ENCODE data around the gene LPCAT1. TPM values are rescaled to one million over a fixed set of nuclear protein-coding genes. Genes with fewer than 3 reads are reported as not detected.
A peak's percentile ranks its signal among the peaks of the same experiment; 100 is the strongest.

Gene LPCAT1
- total RNA-seq, 8 experiments from 2014 or later, result 16.8 to 39.2 (median 29.8) TPM

DNA sequence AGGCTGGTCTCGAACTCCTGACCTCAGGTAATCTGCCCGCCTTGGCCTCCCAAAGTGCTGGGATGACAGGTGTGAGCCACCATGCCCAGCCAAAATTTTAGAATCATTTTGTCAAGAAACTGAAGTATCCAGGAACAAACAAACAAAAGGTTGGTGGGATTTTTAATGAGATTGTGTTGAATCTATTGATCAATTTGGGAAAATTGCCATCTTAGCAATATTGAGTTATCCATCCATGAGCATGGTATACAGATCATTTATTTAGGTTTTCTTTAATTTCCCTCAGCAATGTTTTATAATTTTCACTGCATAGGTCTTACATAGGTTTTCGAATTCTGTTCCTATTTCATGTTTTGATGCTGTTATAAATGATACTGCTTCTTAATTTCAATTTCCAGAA is 5.7 kb upstream of the LPCAT1 start:
- 0 to 96% (median 75%) methylated on average over 1 to 3 of the region's 3 CpGs; no CpG with 5 or more reads in 1 of the 10 experiments for WGBS, 10 experiments
- Histone ChIP-seq H3K4me1 (replicated peaks in 1 of 2) (peaks cover 1 to 2% of the 10 kb centered on the region in 2 donors), H3K27ac (no peak overlapping the region), H3K4me3 (no peak overlapping the region)
- no peak for ATAC-seq (replicated peaks in 6 of 8)
- in situ Hi-C loops (cut with MboI; ENCODE audit: low pct_unique_long_range_greater_than_20kb in 2 of 9, low sequenced_read_pairs in 9 of 9, unreplicated experiment in 9 of 9), result no loop called here

DNA sequence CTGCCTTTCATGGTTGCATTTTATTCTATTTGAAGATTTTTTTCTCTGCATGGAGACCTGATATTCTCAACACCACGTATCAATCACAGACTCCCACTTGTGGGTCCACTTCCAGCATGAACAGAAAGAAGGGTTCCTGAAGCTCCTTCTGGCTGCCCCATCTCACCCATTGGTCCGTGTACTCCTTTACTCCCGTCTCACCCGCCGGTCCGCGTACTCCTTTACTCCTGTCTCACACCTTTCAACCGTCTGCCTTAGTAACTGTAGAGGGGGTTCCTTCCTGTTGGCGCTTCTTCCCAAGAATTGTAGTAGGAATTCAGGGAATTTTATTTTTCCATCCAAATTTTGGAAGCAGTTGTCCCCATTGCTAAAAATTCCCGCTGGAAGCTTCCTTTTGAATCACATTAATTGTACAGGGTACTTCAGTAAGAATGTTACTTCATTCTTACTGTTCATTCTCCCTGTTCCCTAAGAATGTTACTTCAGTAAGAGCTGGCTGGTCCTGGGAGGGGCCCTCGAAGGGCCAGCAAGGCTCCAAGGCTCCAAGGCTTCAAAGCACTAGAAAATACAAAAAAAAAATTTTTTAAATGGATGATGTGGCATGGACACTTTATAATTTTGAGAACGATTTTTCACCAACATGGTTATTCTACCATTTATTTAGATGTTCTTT is 3.9 kb upstream of the LPCAT1 start:
- Histone ChIP-seq H3K27ac (no peak overlapping the region), H3K4me3 (no peak overlapping the region), H3K4me1 (replicated peaks in 1 of 2) (peaks cover 4 to 6% of the 10 kb centered on the region in 2 donors)
- in situ Hi-C loops (cut with MboI; ENCODE audit: low pct_unique_long_range_greater_than_20kb in 2 of 9, low sequenced_read_pairs in 9 of 9, unreplicated experiment in 9 of 9), result no loop called here
- 73 to 90% (median 78%) methylated on average over 1 to 12 of the region's 12 CpGs for WGBS, 10 experiments
- no peak for ATAC-seq (replicated peaks in 6 of 8)

DNA sequence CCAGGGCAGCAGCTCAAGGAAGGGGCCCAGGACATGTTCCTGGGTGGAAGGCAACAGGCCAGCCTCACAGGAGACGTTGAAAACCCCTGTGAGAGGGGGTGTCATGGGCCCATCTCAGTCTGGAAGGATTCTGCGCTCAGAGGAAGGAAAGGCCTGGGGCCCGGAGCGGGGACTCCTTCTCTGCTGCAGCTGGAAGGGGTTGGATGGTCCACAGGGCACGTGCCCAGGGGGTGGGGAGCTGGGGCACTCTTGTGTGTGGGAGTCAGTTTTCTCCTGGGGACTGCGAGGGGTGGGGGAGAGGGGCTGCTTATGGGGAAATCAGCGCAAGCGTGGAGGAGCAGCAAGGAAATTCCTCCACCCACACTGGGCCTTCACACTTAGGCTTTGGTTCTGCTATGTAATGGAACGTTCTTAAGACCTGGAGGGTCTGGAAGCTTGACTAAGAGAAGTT is 2.9 kb upstream of the LPCAT1 start:
- no peak for ATAC-seq (replicated peaks in 6 of 8)
- in situ Hi-C loops (cut with MboI; ENCODE audit: low pct_unique_long_range_greater_than_20kb in 2 of 9, low sequenced_read_pairs in 9 of 9, unreplicated experiment in 9 of 9), result no loop called here
- Histone ChIP-seq H3K4me3 (no peak overlapping the region), H3K27ac (no peak overlapping the region), H3K4me1 (replicated peaks in 1 of 2) (peaks cover 4 to 15% of the 10 kb centered on the region in 2 donors)
- 100% methylated on average over 2 of the region's 9 CpGs; no CpG with 5 or more reads in 9 of the 10 experiments for WGBS, 10 experiments

DNA sequence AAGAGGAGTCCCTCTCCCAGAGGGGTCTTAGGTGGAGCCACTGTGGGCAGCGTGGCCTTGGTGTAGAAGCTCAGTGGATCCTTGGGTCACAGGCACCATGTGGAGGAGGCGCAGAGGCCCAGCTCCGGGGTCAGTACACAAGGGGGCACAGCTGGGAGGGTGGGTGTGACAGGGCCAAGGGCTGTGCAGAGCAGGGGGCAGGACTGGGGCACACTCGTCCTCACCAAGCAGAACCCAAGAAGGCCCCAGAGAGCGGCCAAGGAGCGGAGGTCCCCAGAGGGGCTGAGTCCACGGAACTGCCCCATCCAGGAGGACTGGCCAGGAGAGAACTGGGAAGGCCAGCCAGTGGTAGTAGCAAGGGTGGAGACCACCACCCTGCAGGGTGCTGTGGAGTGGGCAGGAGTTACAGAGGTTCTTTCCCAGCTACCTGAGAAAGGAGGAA is 2.5 kb upstream of the LPCAT1 start:
- 83 to 100% (median 90%) methylated on average over 1 to 4 of the region's 7 CpGs; no CpG with 5 or more reads in 7 of the 10 experiments for WGBS, 10 experiments
- Histone ChIP-seq H3K4me1 (replicated peaks in 1 of 2) (peaks cover 4 to 17% of the 10 kb centered on the region in 2 donors), H3K4me3 (no peak overlapping the region), H3K27ac (no peak overlapping the region)
- ATAC-seq (replicated peaks in 6 of 8), result no peak
- in situ Hi-C loops (cut with MboI; ENCODE audit: low pct_unique_long_range_greater_than_20kb in 2 of 9, low sequenced_read_pairs in 9 of 9, unreplicated experiment in 9 of 9), result no loop called here

- no peak overlapping the region for H3K4me3 ChIP-seq
- H3K4me1 ChIP-seq (replicated peaks in 1 of 2), result peaks cover 4 to 17% of the 10 kb centered on the region in 2 donors
- in situ Hi-C loops (cut with MboI; ENCODE audit: low pct_unique_long_range_greater_than_20kb in 2 of 9, low sequenced_read_pairs in 9 of 9, unreplicated experiment in 9 of 9), result no loop called here
- H3K27ac ChIP-seq, result no peak overlapping the region
- 72 to 100% (median 98%) methylated on average over 1 to 3 of the region's 8 CpGs; no CpG with 5 or more reads in 2 of the 10 experiments for WGBS, 10 experiments
- no peak for ATAC-seq (replicated peaks in 6 of 8)
These were observed 1.9 kb upstream of the LPCAT1 start for GRCh38 chr5:1525624-1526189.

- peak overlapping the region in 2 of 5 donors; percentile 95 to 99 for H3K4me3 ChIP-seq
- 77 to 100% (median 92%) methylated on average over 1 to 8 of the region's 20 CpGs; no CpG with 5 or more reads in 6 of the 10 experiments for WGBS, 10 experiments
- ATAC-seq (replicated peaks in 6 of 8), result no peak
These were observed 1.3 kb upstream of the LPCAT1 start for GRCh38 chr5:1524799-1525623.

GRCh38 chr5:1524481-1524798 is 680 bp upstream of the LPCAT1 start:
- ATAC-seq (replicated peaks in 6 of 8), result peak in 5 of 8 experiments; percentile 1 to 7 (median 1)
- 53 to 65% methylated on average over 3 to 4 of the region's 13 CpGs; no CpG with 5 or more reads in 8 of the 10 experiments for WGBS, 10 experiments
- peaks cover 4 to 17% of the 10 kb centered on the region in 2 donors for H3K4me1 ChIP-seq (replicated peaks in 1 of 2)
- H3K27ac ChIP-seq, result peak overlapping the region; percentile 79 to 93
- H3K4me3 ChIP-seq, result peak overlapping the region; percentile 75 to 99 (median 95)
- in situ Hi-C loops (cut with MboI; ENCODE audit: low pct_unique_long_range_greater_than_20kb in 2 of 9, low sequenced_read_pairs in 9 of 9, unreplicated experiment in 9 of 9), result no loop called here

More at GRCh38 chr5:1524799-1525623, 1.3 kb upstream of the LPCAT1 start:
- Histone ChIP-seq H3K27ac (peak overlapping the region in 1 of 2 donors; percentile 93), H3K4me1 (replicated peaks in 1 of 2) (peaks cover 4 to 17% of the 10 kb centered on the region in 2 donors)
- in situ Hi-C loops (cut with MboI; ENCODE audit: low pct_unique_long_range_greater_than_20kb in 2 of 9, low sequenced_read_pairs in 9 of 9, unreplicated experiment in 9 of 9), result no loop called here

- H3K4me1 ChIP-seq (replicated peaks in 1 of 2), result peaks cover 4 to 17% of the 10 kb centered on the region in 2 donors
- H3K27ac ChIP-seq, result peak overlapping the region; percentile 79 to 93
- peak; percentile 12 to 68 (median 58) for ATAC-seq (replicated peaks in 6 of 8)
- WGBS, 10 experiments, result no CpG with 5 or more reads among the region's 48 CpGs
- in situ Hi-C loops (cut with MboI; ENCODE audit: low pct_unique_long_range_greater_than_20kb in 2 of 9, low sequenced_read_pairs in 9 of 9, unreplicated experiment in 9 of 9), result no loop called here
- peak overlapping the region; percentile 75 to 99 (median 95) for H3K4me3 ChIP-seq
These were observed 324 bp downstream of the LPCAT1 start for GRCh38 chr5:1523480-1523792.

GRCh38 chr5:1522601-1523479 is 920 bp downstream of the LPCAT1 start:
- Histone ChIP-seq H3K4me1 (replicated peaks in 1 of 2) (peaks cover 4 to 17% of the 10 kb centered on the region in 2 donors), H3K27ac (peak overlapping the region in 1 of 2 donors; percentile 93), H3K4me3 (peak overlapping the region; percentile 75 to 99 (median 95))
- 0 to 5% (median 0%) methylated on average over 1 to 9 of the region's 63 CpGs; no CpG with 5 or more reads in 4 of the 10 experiments for WGBS, 10 experiments
- peak; percentile 1 to 20 (median 7) for ATAC-seq (replicated peaks in 6 of 8)
- in situ Hi-C loops (cut with MboI; ENCODE audit: low pct_unique_long_range_greater_than_20kb in 2 of 9, low sequenced_read_pairs in 9 of 9, unreplicated experiment in 9 of 9), result no loop called here

GRCh38 chr5:1521671-1522600 is 1.8 kb downstream of the LPCAT1 start:
- H3K4me1 ChIP-seq (replicated peaks in 1 of 2), result peaks cover 4 to 17% of the 10 kb centered on the region in 2 donors
- in situ Hi-C loops (cut with MboI; ENCODE audit: low pct_unique_long_range_greater_than_20kb in 2 of 9, low sequenced_read_pairs in 9 of 9, unreplicated experiment in 9 of 9), result no loop called here
- peak in 7 of 8 experiments; percentile 2 to 62 (median 18) for ATAC-seq (replicated peaks in 6 of 8)

DNA sequence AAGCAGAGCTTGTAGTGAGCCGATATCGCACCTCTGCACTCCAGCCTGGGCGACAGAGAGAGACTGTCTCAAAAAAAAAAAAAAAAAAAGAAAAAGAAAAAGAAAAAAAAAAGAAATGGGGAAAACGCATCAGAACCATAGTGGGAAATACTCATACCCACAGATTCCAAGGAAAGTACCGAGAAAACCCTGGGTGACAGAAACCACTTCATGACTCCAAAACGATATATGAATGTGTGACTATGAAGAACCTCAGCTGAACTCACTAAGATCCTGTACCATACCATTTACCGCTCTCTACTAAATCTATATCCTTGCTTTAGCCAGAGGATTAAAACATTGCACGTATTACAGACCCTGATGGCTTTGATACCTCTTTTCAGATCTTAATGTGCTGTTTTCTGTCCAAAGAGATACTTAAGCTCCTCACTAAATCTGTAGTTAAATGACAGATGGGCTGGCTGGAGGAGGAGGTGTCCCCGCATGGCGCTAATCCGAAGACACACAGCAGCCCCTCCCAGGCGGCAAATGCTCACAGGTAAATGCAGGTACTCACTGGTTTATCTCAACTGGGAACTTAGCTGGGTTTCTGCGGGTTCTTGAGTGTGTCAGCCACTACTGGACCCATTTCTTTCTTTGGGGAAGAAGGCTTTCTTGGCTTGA is 2.8 kb downstream of the LPCAT1 start:
- ATAC-seq (replicated peaks in 6 of 8), result no peak
- peaks cover 4 to 17% of the 10 kb centered on the region in 2 donors for H3K4me1 ChIP-seq (replicated peaks in 1 of 2)
- H3K4me3 ChIP-seq, result no peak overlapping the region
- WGBS, 10 experiments, result 86 to 100% (median 95%) methylated on average over 3 to 11 of the region's 13 CpGs
- no peak overlapping the region for H3K27ac ChIP-seq
- in situ Hi-C loops (cut with MboI; ENCODE audit: low pct_unique_long_range_greater_than_20kb in 2 of 9, low sequenced_read_pairs in 9 of 9, unreplicated experiment in 9 of 9), result no loop called here

More at GRCh38 chr5:1521671-1522600, 1.8 kb downstream of the LPCAT1 start:
- WGBS, 10 experiments, result 0 to 29% (median 21%) methylated on average over 1 to 13 of the region's 28 CpGs; no CpG with 5 or more reads in 4 of the 10 experiments
- Histone ChIP-seq H3K27ac (no peak overlapping the region), H3K4me3 (peak overlapping the region; percentile 75 to 99 (median 95))

Data from motor neuron (in vitro differentiated cells).